ENCODE data around the gene ELK3. TPM values are rescaled to one million over a fixed set of nuclear protein-coding genes. Genes with fewer than 3 reads are reported as not detected.

Gene ELK3
- total and polyA plus RNA-seq, 2 of the 8 experiments (the other 6 are each of a cell fraction or from before 2014, with no cell fraction given) = 3.5 to 14.3 TPM

GRCh38 chr12:96241431-96241830, 47.3 kb downstream of the ELK3 start:
- Histone ChIP-seq H2BK5ac (ENCODE audit: low read depth, low read length) (no peak overlapping the region), H3K9ac (replicated peaks in 1 of 4; ENCODE audit: extremely low read depth in 1 of 4, low read depth in 3 of 4, low read length in 3 of 4) (no peak overlapping the region), H2BK15ac (ENCODE audit: low read length) (no peak overlapping the region), H3K18ac (ENCODE audit: extremely low read depth, low read length) (no peak overlapping the region), H3K14ac (ENCODE audit: insufficient read length) (no peak overlapping the region), H3K23me2 (ENCODE audit: low read depth, low read length) (no peaks in the 10 kb centered on the region), H3K56ac (replicated peaks; ENCODE audit: insufficient read length, low read depth, low read length) (no peak overlapping the region), H3K4me2 (ENCODE audit: insufficient read depth in 1 of 2, low read depth in 2 of 2, low read length in 2 of 2) (no peak overlapping the region), H3K4me1 (replicated peaks in 1 of 4; ENCODE audit: control insufficient read depth in 3 of 4, insufficient read depth in 4 of 4, low read length in 3 of 4) (peaks cover 0 to 3% (median 0%) of the 10 kb centered on the region in 4 experiments; a peak in 2 of 7 replicates), H2AK5ac (ENCODE audit: low read depth, low read length) (no peak overlapping the region), H3K4ac (replicated peaks; ENCODE audit: insufficient read length, low read depth, low read length) (no peak overlapping the region), H3K27ac (ENCODE audit: low read depth, low read length) (no peak overlapping the region), H3K36me3 (ENCODE audit: control insufficient read depth in 2 of 4, insufficient read depth in 4 of 4, low read length in 3 of 4) (no peaks in the 10 kb centered on the region), H3K23ac (ENCODE audit: insufficient read length) (no peak overlapping the region), H4K5ac (ENCODE audit: insufficient read length, low read depth, low read length) (no peak overlapping the region), H3K27me3 (replicated peaks in 1 of 4; ENCODE audit: control insufficient read depth in 3 of 4, extremely low read depth in 1 of 4, insufficient read depth in 3 of 4, low read length in 3 of 4) (no peaks in the 10 kb centered on the region), H4K20me1 (replicated peaks in 1 of 2; ENCODE audit: control insufficient read depth in 1 of 2, insufficient read depth in 2 of 2, low read length in 2 of 2) (peaks cover 0 to 2% of the 10 kb centered on the region in 2 experiments), H3K79me1 (ENCODE audit: low read depth, low read length) (no peaks in the 10 kb centered on the region), H2BK12ac (ENCODE audit: low read depth, low read length) (no peak overlapping the region), H2AFZ (ENCODE audit: low read length) (no peak overlapping the region), H3K9me3 (ENCODE audit: insufficient read depth in 2 of 2, low read depth in 1 of 2, low read length in 1 of 2) (no peaks in the 10 kb centered on the region), H3K79me2 (ENCODE audit: control insufficient read depth in 1 of 2, insufficient read depth in 2 of 2, low read length in 2 of 2) (no peaks in the 10 kb centered on the region), H4K91ac (replicated peaks; ENCODE audit: insufficient read length, low read length) (no peak overlapping the region), H2BK20ac (ENCODE audit: low read length) (no peak overlapping the region), H2BK120ac (replicated peaks; ENCODE audit: low read depth, low read length) (no peak overlapping the region), H3K4me3 (ENCODE audit: extremely low read depth in 1 of 4, insufficient read depth in 2 of 4, low read depth in 3 of 4, low read length in 4 of 4) (no peak overlapping the region), H4K8ac (ENCODE audit: extremely low read depth, insufficient read depth, low read length) (no peak overlapping the region)
- POLR2A ChIA-PET (ENCODE audit: partially characterized antibody) = interaction anchor here (0.9 to 1.1 kb wide), 2 partner anchors 10 to 29 kb away, joined by 3 read pairs; no protein-coding TSS in a partner anchor
- TF ChIP-seq SUZ12 (IDR thresholded peaks at IDR 0.05; ENCODE audit: low read length) (no peak), CREB1 (IDR thresholded peaks at IDR 0.05) (no peak), KDM1A (IDR thresholded peaks at IDR 0.05; ENCODE audit: borderline replicate concordance, low read length) (no peak), GTF2F1 (IDR thresholded peaks at IDR 0.05; ENCODE audit: borderline replicate concordance, low read depth, low read length) (no peak), RFX5 (IDR thresholded peaks at IDR 0.05; ENCODE audit: borderline replicate concordance, low read depth, low read length) (no peak)
- DNase-seq (ENCODE audit: low read depth in 1 of 2, low spot score in 2 of 2) = no peak
- no peak for FAIRE-seq
- CTCF ChIA-PET (ENCODE audit: partially characterized antibody) = interaction anchor here (0.8 to 1.2 kb wide), 4 partner anchors 13 to 283 kb away, joined by 3 to 5 read pairs (median 3); no protein-coding TSS in a partner anchor
- 87% methylated on average over 4 of the region's 4 CpGs; no CpG with 5 or more reads in 1 of the 2 experiments for WGBS, 2 experiments (ENCODE audit: extremely low coverage in 1 of 2, insufficient coverage in 1 of 2, insufficient read length in 1 of 2, insufficient replicate concordance in 2 of 2, low coverage in 1 of 2, low lambda C conversion rate in 2 of 2, missing lambda C conversion rate in 1 of 2)
